Iris pigment epithelial cell (primary cell): ENCODE data around the gene SH3TC2.
A peak's percentile ranks its signal among the peaks of the same experiment; 100 is the strongest.

Source experiments
- DNase-seq: peaks from one replicate; pipeline ENCODE4 v3.0.0-alpha.2; 2011; ENCODE audit warnings: low read depth

SH3TC2 gene

DNA sequence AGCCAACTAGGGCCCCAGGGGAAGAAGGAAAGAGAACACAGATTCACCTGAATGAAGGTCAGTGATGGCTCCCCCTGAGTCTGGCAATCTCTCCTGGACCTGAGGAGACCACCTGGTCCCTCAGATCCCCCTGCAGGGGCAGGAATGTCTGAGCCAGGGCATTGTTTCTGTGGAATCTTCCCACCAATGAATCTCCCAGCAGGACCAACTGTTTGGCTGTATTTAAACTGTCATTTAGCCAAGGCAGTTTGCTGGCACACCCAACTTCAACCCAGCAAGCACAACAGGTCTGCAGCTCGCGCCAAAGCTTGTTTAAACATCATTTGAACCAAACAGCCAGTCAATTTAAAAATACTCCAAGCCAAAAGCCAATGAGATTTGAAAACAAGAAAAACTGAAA lies 92.6 kb downstream of the SH3TC2 start:
- DNase-seq: no peak

DNA sequence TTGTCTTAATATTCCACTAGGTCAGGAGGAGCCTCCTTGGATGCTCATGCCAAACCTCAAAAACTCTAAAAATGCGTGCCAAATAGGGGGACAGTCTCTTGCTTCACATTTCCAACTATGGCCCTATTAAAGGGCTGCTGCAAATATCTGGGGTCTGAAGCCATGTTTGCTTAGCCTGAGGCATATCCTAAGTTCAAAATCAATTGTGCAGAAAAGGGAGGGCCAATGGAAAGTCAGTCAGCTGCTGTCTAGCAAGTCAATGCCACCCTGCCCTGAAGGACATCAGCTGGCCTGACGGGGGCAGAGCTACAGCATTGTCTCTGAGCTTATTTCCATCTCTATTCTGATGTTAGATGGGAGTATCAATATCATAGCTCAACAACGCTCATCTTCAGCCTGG lies 93.6 kb downstream of the SH3TC2 start:
- no peak for DNase-seq

- no peak for DNase-seq
Measured at GRCh38 chr5:148968311-148968710, 94.6 kb downstream of the SH3TC2 start.

- DNase-seq: no peak
Measured at GRCh38 chr5:148967783-148968182, 95.1 kb downstream of the SH3TC2 start.

- DNase-seq: no peak
Measured at GRCh38 chr5:148966938-148967337, 95.9 kb downstream of the SH3TC2 start.

GRCh38 chr5:148966348-148966747 lies 96.5 kb downstream of the SH3TC2 start:
- DNase-seq: no peak

GRCh38 chr5:148965511-148966265 lies 97.2 kb downstream of the SH3TC2 start:
- DNase-seq: peak; percentile 77

- no peak for DNase-seq
Measured at GRCh38 chr5:148963664-148964063, 99.2 kb downstream of the SH3TC2 start.

GRCh38 chr5:148962761-148963324 lies 100.0 kb downstream of the SH3TC2 start:
- no peak for DNase-seq

- DNase-seq: no peak
Measured at GRCh38 chr5:148962200-148962550, 100.7 kb downstream of the SH3TC2 start.

DNA sequence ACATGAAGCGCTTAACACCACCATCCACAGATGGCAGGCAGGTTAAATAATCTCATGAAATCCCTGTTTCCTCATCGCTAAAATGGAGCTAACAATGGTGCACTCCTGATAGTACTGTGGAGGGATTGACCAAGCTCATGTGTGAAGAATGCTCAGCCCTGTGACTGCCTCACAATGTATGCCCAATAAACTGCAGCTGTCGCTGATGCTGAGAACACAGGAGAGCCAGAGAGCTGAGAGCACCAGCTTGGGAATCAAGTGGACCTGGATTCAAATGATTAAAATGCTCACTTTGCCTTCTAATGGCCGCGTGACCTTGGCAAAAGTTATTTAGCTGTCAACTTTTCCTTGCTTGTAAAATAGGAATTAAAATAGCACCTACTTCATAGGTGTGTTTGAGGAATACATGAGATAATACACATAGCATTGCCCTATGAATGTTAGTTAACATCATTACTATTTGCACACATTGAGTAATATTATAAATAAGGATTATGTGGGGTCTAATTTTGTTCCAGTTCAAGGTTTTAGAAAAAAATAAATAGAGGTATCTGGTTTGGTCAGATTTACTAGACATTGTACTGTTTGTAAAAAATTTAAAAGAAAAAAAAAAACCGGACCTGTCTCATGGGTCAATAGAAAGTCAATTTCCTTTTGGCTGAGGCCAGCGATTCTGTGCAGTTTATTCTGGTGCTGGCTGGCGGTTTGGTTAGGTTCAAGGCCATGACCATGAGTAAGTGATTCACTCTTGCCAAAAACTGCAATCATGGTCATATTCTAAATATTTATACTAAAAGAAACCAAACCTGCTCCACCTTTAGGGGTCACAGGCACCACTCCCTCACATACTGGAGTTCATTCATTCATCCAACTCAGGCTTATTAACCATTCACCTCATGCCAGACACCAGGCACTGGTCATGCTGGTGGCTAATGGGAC lies 101.3 kb downstream of the SH3TC2 start:
- no peak for DNase-seq

GRCh38 chr5:148960070-148960769 lies 102.6 kb downstream of the SH3TC2 start:
- DNase-seq: no peak

GRCh38 chr5:148957591-148958202 lies 105.2 kb downstream of the SH3TC2 start:
- DNase-seq: peak; percentile 28

DNA sequence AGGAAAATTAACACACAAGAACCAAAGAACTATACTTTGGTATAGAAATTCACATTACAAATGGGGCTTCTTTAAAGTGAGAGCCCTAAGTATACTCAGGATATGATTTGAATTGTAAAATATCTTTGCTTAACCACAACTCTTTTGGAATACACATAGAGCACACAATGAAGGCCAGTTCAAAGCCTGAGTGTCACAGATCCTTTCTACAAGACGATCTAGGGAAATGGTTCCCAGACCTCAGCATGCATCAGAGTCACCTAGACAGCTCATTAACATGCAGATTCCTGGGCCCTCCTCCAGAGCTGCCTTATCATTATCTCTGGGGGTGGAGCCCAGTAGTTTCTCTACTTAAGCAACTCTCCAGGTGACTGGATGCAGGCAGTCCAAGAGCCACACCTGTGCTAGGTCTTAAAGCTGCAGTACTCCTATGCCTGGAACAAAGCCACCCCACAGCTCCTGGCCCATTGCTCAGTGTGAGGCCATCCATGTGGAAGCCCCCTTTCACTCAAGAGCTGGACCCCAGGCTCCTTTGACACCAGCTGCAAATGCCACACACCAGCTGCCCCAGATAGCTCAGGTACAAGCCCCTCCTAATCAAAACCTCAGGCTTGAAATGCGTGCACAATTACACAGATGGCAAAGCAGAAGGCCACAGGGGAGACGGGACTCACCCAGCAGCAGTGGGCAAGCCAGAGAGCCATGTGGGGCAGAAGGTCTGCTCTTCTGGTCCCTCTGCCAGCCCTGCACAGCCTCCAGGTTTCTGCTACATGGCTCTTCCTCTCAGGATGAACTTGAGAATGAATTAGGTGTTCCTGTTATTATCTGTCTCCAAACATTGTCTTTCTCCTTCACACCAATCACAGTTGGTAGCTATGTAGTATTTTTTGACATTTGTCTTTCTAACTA lies 106.1 kb downstream of the SH3TC2 start:
- no peak for DNase-seq
